H1 (cell line): ENCODE results near the gene SMAD7. TPM values are rescaled to one million over a fixed set of nuclear protein-coding genes. Genes with fewer than 3 reads are reported as not detected.

Source experiments
- CTCF ChIA-PET: fragments of 300-600 bp; sonication (Branson Sonifier 250); formaldehyde crosslinking; loops from one replicate; lab custom pipeline; 2021; ENCODE audit not compliant: partially characterized antibody; lab: Charles Lee
- POLR2A ChIA-PET: fragments of 300-600 bp; sonication (Branson Sonifier 250); formaldehyde crosslinking; loops from one replicate; lab custom pipeline; 2021; ENCODE audit warnings: inconsistent platforms; ENCODE audit not compliant: partially characterized antibody; lab: Charles Lee
- DNase-seq, 2 experiments: peaks; one replicate each; pipeline versions ENCODE4 v3.0.0 to v3.0.0-alpha.2; 2010 to 2022; ENCODE audit warnings: low spot score in 2 of 2, low read depth in 1 of 2, mixed read lengths in 1 of 2
- FAIRE-seq: peaks from 2 replicates; lab custom pipeline; 2011; peaks lifted over from hg19 to GRCh38; lab: Jason Lieb, UNC
- H2AFZ ChIP-seq: 2 replicates; pipeline ENCODE4 v1.8.1; 2012; ENCODE audit warnings: low read length, inconsistent platforms
- H2AK5ac ChIP-seq: 2 replicates; pipeline ENCODE4 v1.6.1; 2013; ENCODE audit warnings: low read depth, low read length
- H2BK120ac ChIP-seq: replicated peaks from 2 replicates; pipeline ENCODE3; 2013; ENCODE audit warnings: low read depth, low read length, inconsistent platforms
- H2BK12ac ChIP-seq: 2 replicates; pipeline ENCODE4 v1.6.1; 2013; ENCODE audit warnings: low read depth, low read length
- H2BK15ac ChIP-seq: 2 replicates; pipeline ENCODE4 v1.6.1; 2013; ENCODE audit warnings: low read length
- H2BK20ac ChIP-seq: 2 replicates; pipeline ENCODE4 v1.6.1; 2013; ENCODE audit warnings: low read length
- H2BK5ac ChIP-seq: 2 replicates; pipeline ENCODE4 v1.6.1; 2013; ENCODE audit warnings: low read depth, low read length
- H3K14ac ChIP-seq: 2 replicates; pipeline ENCODE4 v1.6.1; 2013; ENCODE audit warnings: inconsistent platforms; ENCODE audit not compliant: insufficient read length
- H3K18ac ChIP-seq: 2 replicates; pipeline ENCODE4 v1.6.1; 2013; ENCODE audit warnings: low read length; ENCODE audit errors: extremely low read depth
- H3K23ac ChIP-seq: 2 replicates; pipeline ENCODE4 v1.6.1; 2013; ENCODE audit warnings: inconsistent platforms; ENCODE audit not compliant: insufficient read length
- H3K23me2 ChIP-seq: 2 replicates; pipeline ENCODE4 v1.6.1; 2013; ENCODE audit warnings: low read depth, low read length
- H3K27ac ChIP-seq: 2 replicates; pipeline ENCODE4 v1.6.1; 2011; ENCODE audit warnings: low read depth, low read length, inconsistent platforms
- H3K27me3 ChIP-seq, 4 experiments: replicated peaks in 1 of 4; 1 replicate in 1 of 4; 2 replicates in 3 of 4; pipeline versions ENCODE4 v1.6.1 to v1.8.1; 2011 to 2013; ENCODE audit warnings: low read length in 3 of 4, mild to moderate bottlenecking in 3 of 4, inconsistent platforms in 2 of 4, mixed read lengths in 2 of 4, moderate library complexity in 1 of 4; ENCODE audit not compliant: control insufficient read depth in 3 of 4, insufficient read depth in 3 of 4; ENCODE audit errors: extremely low read depth in 1 of 4
- H3K36me3 ChIP-seq, 4 experiments: 2 replicates each; pipeline versions ENCODE4 v1.6.1 to v1.8.1; 2011 to 2013; ENCODE audit warnings: mild to moderate bottlenecking in 4 of 4, low read length in 3 of 4, moderate library complexity in 2 of 4, control low read depth in 1 of 4, inconsistent platforms in 1 of 4; ENCODE audit not compliant: insufficient read depth in 4 of 4, control insufficient read depth in 2 of 4
- H3K4ac ChIP-seq: replicated peaks from 2 replicates; pipeline ENCODE3; 2013; ENCODE audit warnings: low read length, low read depth, mixed read lengths, inconsistent platforms; ENCODE audit not compliant: insufficient read length
- H3K4me1 ChIP-seq, 4 experiments: replicated peaks in 1 of 4; 1 replicate in 1 of 4; 2 replicates in 3 of 4; pipeline versions ENCODE4 v1.6.1 to v1.8.1; 2011 to 2013; ENCODE audit warnings: low read length in 3 of 4, inconsistent platforms in 2 of 4, mixed read lengths in 1 of 4; ENCODE audit not compliant: insufficient read depth in 4 of 4, control insufficient read depth in 3 of 4
- H3K4me2 ChIP-seq, 2 experiments: 2 replicates each; pipeline versions ENCODE4 v1.6.1 to v1.8.1; 2011 to 2013; ENCODE audit warnings: low read depth in 2 of 2, low read length in 2 of 2, control low read depth in 1 of 2, inconsistent platforms in 1 of 2, mild to moderate bottlenecking in 1 of 2; ENCODE audit not compliant: insufficient read depth in 1 of 2
- H3K4me3 ChIP-seq, 4 experiments: fragments of 200-600, 300-600 bp in 1 of 4; sonication (generic), shearing (Covaris generic), sonication (Bioruptor Twin) in 1 of 4; 2 replicates each; pipeline versions ENCODE4 v1.5.1 to v1.8.1; 2011 to 2016; ENCODE audit warnings: low read length in 4 of 4, low read depth in 3 of 4, control low read depth in 2 of 4, inconsistent platforms in 2 of 4, mild to moderate bottlenecking in 2 of 4, mixed read lengths in 1 of 4, moderate library complexity in 1 of 4; ENCODE audit not compliant: insufficient read depth in 2 of 4; ENCODE audit errors: extremely low read depth in 1 of 4
- H3K56ac ChIP-seq: replicated peaks from 2 replicates; pipeline ENCODE3; 2013; ENCODE audit warnings: low read depth, mild to moderate bottlenecking, mixed read lengths, low read length, inconsistent platforms; ENCODE audit not compliant: insufficient read length
- H3K79me1 ChIP-seq: 2 replicates; pipeline ENCODE4 v1.6.1; 2013; ENCODE audit warnings: low read depth, low read length, control low read depth
- H3K79me2 ChIP-seq, 2 experiments: 2 replicates each; pipeline versions ENCODE4 v1.6.1 to v1.8.1; 2012 to 2013; ENCODE audit warnings: low read length in 2 of 2, mild to moderate bottlenecking in 2 of 2, inconsistent platforms in 1 of 2; ENCODE audit not compliant: insufficient read depth in 2 of 2, control insufficient read depth in 1 of 2
- H3K9ac ChIP-seq, 4 experiments: replicated peaks in 1 of 4; 1 replicate in 1 of 4; 2 replicates in 3 of 4; pipeline versions ENCODE4 v1.6.1 to v1.8.1; 2011 to 2013; ENCODE audit warnings: low read depth in 3 of 4, low read length in 3 of 4, control low read depth in 2 of 4, mild to moderate bottlenecking in 2 of 4, moderate library complexity in 2 of 4, inconsistent platforms in 1 of 4; ENCODE audit errors: extremely low read depth in 1 of 4
- H3K9me3 ChIP-seq, 2 experiments: 2 replicates each; pipeline versions ENCODE4 v1.6.1 to v1.8.1; 2012 to 2013; ENCODE audit warnings: mild to moderate bottlenecking in 2 of 2, moderate library complexity in 2 of 2, control low read depth in 1 of 2, inconsistent platforms in 1 of 2, low read depth in 1 of 2, low read length in 1 of 2, mixed read lengths in 1 of 2; ENCODE audit not compliant: insufficient read depth in 2 of 2
- H4K20me1 ChIP-seq, 2 experiments: replicated peaks in 1 of 2; 2 replicates each; pipeline versions ENCODE3 to v1.8.1; 2011 to 2013; ENCODE audit warnings: inconsistent platforms in 2 of 2, low read length in 2 of 2, mild to moderate bottlenecking in 1 of 2; ENCODE audit not compliant: insufficient read depth in 2 of 2, control insufficient read depth in 1 of 2
- H4K5ac ChIP-seq: 2 replicates; pipeline ENCODE4 v1.6.1; 2013; ENCODE audit warnings: low read length, low read depth, mixed read lengths, inconsistent platforms; ENCODE audit not compliant: insufficient read length
- H4K8ac ChIP-seq: 2 replicates; pipeline ENCODE4 v1.8.0; 2013; ENCODE audit warnings: mild to moderate bottlenecking, moderate library complexity, low read length, inconsistent platforms; ENCODE audit not compliant: insufficient read depth; ENCODE audit errors: extremely low read depth
- H4K91ac ChIP-seq: replicated peaks from 2 replicates; pipeline ENCODE3; 2013; ENCODE audit warnings: low read length, mixed read lengths, inconsistent platforms; ENCODE audit not compliant: insufficient read length
- CEBPB ChIP-seq: IDR thresholded peaks from 2 replicates; pipeline ENCODE4 v1.6.1; 2012; ENCODE audit warnings: low read depth, low read length
- ZNF274 ChIP-seq: IDR thresholded peaks from 2 replicates; pipeline ENCODE4 v1.7.0; 2012; ENCODE audit warnings: low read length, borderline replicate concordance; ENCODE audit errors: extremely low read depth
- WGBS, 2 experiments: shearing (Covaris generic) in 1 of 2; methylation state at CpG; one replicate each; pipeline versions ENCODE4 v1.1.6 to v1.1.7; 2013 to 2015; ENCODE audit warnings: low lambda C conversion rate in 2 of 2, mixed read lengths in 2 of 2, inconsistent platforms in 1 of 2, low coverage in 1 of 2, missing lambda C conversion rate in 1 of 2; ENCODE audit not compliant: insufficient replicate concordance in 2 of 2, insufficient coverage in 1 of 2, insufficient read length in 1 of 2; ENCODE audit errors: extremely low coverage in 1 of 2, missing lambda C conversion rate in 1 of 2; 5-methylcytosine and 5-hydroxymethylcytosine counted together
- polyA plus RNA-seq, 7 experiments: library from polyadenylated mRNA; depleted of rRNA in 3 of 7; stranded (reverse) in 5 of 7; unstranded in 2 of 7; fragments of >200 nt in 5 of 7; fragments of 200-250 nt in 2 of 7; gene quantifications; 1 replicate in 5 of 7; 2 replicates in 1 of 7; 4 replicates in 1 of 7; pipeline versions ENCODE4 v1.2.1 to v1.2.3, GENCODE V29; 2011 to 2013; ENCODE audit warnings: missing spikeins in 2 of 7, mixed read lengths in 2 of 7
- total RNA-seq: library from RNA; stranded (reverse); fragmentation: NEBNext Ultra II Directional; extraction: Animal tissue kit (Norgen Biotek cat#: 25700); gene quantifications from 2 replicates; pipeline ENCODE4 v1.2.1, GENCODE V29; 2021
- TF ChIP-seq, protein P1 (sequence below): IDR thresholded peaks from 2 replicates; pipeline ENCODE4 v1.6.1; 2012; ENCODE audit warnings: inconsistent platforms
- TF ChIP-seq, protein P2 (sequence below): IDR thresholded peaks from 2 replicates; pipeline ENCODE4 v1.6.1; 2011; ENCODE audit warnings: low read length, improper control_type of control experiment

Gene SMAD7
- total and polyA plus RNA-seq, 2 of the 8 experiments (the other 6 are each of a cell fraction or from before 2014, with no cell fraction given): 6.5 to 15.5 TPM

DNA sequence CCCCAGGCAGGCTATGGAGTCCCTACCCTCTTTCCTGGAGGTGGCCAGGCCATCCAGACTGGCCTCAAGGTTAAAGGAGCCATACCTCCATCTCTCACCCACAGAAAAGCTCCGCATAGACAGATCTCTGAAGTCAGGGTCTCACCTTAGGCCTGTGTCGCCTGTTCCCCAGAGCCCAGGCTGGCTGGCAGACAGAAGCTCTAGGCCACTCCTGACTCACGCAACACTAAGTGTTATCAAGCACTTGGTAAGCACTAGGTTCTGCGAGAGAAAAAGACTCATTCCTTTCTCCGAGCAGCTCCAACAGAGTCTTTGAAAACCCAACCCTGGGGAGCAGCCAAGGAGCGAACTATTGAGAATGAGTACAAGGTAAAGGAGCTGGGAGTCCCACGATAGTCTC lies 6.1 kb downstream of the SMAD7 start:
- H3K14ac ChIP-seq: no peak overlapping the region
- no peak overlapping the region for H3K4me3 ChIP-seq
- no peak for DNase-seq
- ChIA-PET CTCF (interaction anchor here (0.7 to 2.9 kb wide), 13 partner anchors 11 to 237 kb away, joined by 3 to 7 read pairs (median 4); no protein-coding TSS in a partner anchor), POLR2A (interaction anchor here (0.6 to 1.9 kb wide), 5 partner anchors 9 to 33 kb away, joined by 3 to 8 read pairs (median 3); no protein-coding TSS in a partner anchor)
- no peaks in the 10 kb centered on the region; a peak in 1 of 8 replicates for H3K36me3 ChIP-seq
- H3K4me1 ChIP-seq: peaks cover 7 to 37% (median 21%) of the 10 kb centered on the region in 4 experiments
- peaks cover 18 to 40% of the 10 kb centered on the region in 2 experiments for H4K20me1 ChIP-seq
- H3K56ac ChIP-seq: no peak overlapping the region
- no peak overlapping the region for H2AFZ ChIP-seq
- peaks cover 49 to 90% of the 10 kb centered on the region in 2 experiments for H3K79me2 ChIP-seq
- H2AK5ac ChIP-seq: no peak overlapping the region
- H4K8ac ChIP-seq: no peak overlapping the region
- no peak overlapping the region for H3K23ac ChIP-seq
- no peak overlapping the region for H4K5ac ChIP-seq
- no peak overlapping the region for H2BK120ac ChIP-seq
- H3K23me2 ChIP-seq: peaks cover 12% of the 10 kb centered on the region; the same call in 1 of the 2 replicates
- H2BK5ac ChIP-seq: no peak overlapping the region
- FAIRE-seq: no peak
- H2BK15ac ChIP-seq: no peak overlapping the region
- TF ChIP-seq CEBPB (no peak), ZNF274 (no peak)
- TF ChIP-seq, protein P1, sequence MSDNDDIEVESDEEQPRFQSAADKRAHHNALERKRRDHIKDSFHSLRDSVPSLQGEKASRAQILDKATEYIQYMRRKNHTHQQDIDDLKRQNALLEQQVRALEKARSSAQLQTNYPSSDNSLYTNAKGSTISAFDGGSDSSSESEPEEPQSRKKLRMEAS: no peak
- TF ChIP-seq, protein P2, sequence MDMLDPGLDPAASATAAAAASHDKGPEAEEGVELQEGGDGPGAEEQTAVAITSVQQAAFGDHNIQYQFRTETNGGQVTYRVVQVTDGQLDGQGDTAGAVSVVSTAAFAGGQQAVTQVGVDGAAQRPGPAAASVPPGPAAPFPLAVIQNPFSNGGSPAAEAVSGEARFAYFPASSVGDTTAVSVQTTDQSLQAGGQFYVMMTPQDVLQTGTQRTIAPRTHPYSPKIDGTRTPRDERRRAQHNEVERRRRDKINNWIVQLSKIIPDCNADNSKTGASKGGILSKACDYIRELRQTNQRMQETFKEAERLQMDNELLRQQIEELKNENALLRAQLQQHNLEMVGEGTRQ: no peak
- no peak overlapping the region for H3K18ac ChIP-seq
- no peaks in the 10 kb centered on the region for H3K9me3 ChIP-seq
- WGBS, 2 experiments: 85% methylated on average over 7 of the region's 7 CpGs; no CpG with 5 or more reads in 1 of the 2 experiments
- H2BK12ac ChIP-seq: no peak overlapping the region
- H3K4ac ChIP-seq: no peak overlapping the region
- no peak overlapping the region for H4K91ac ChIP-seq
- peaks cover 0 to 25% (median 14%) of the 10 kb centered on the region in 4 experiments; a peak in 5 of 7 replicates for H3K27me3 ChIP-seq
- H3K9ac ChIP-seq: no peak overlapping the region
- H3K27ac ChIP-seq: no peak overlapping the region
- H2BK20ac ChIP-seq: no peak overlapping the region
- no peaks in the 10 kb centered on the region for H3K79me1 ChIP-seq
- H3K4me2 ChIP-seq: no peak overlapping the region
